Suprapubic skin (tissue), 3 donors: Measurements from ENCODE around the gene LRP6.

ENCODE experiments used
- CTCF ChIP-seq, 2 donors: fragments of 200-600 bp in 1 of 2; fragments of 450-650 bp in 1 of 2; sonication (generic) in 1 of 2; IDR thresholded peaks; one replicate each; pipeline ENCODE4 v1.5.1; 2016 to 2019; ENCODE audit warnings: antibody characterized with exemption in 2 of 2, mild to moderate bottlenecking in 1 of 2, moderate library complexity in 1 of 2
- POLR2A ChIP-seq, 2 donors: fragments of 450-650 bp; IDR thresholded peaks; one replicate each; pipeline ENCODE4 v1.6.1; 2017; ENCODE audit warnings: antibody characterized with exemption in 2 of 2, mild to moderate bottlenecking in 2 of 2, moderate library complexity in 2 of 2

GRCh38 chr12:12302976-12303375 is 36.1 kb upstream of the LRP6 start:
- TF ChIP-seq CTCF (IDR thresholded peaks at IDR 0.05) (no peak), POLR2A (IDR thresholded peaks at IDR 0.05) (no peak)
